ENCODE results near the gene S100A12.

The S100A12 gene

GRCh38 chr1:153397051-153397923 is 21.9 kb upstream of the S100A12 start:
- DNase-seq (ENCODE audit: low read depth in 2 of 2), result no peak

- no peak for DNase-seq (ENCODE audit: low read depth in 2 of 2)
Measured at GRCh38 chr1:153396461-153396860, 21.0 kb upstream of the S100A12 start.

GRCh38 chr1:153395776-153396175 is 20.4 kb upstream of the S100A12 start:
- no peak for DNase-seq (ENCODE audit: low read depth in 2 of 2)

GRCh38 chr1:153395136-153395685 is 19.8 kb upstream of the S100A12 start:
- no peak for DNase-seq (ENCODE audit: low read depth in 2 of 2)

GRCh38 chr1:153394391-153394790 is 19.0 kb upstream of the S100A12 start:
- no peak for DNase-seq (ENCODE audit: low read depth in 2 of 2)

GRCh38 chr1:153393926-153394325 is 18.5 kb upstream of the S100A12 start:
- no peak for DNase-seq (ENCODE audit: low read depth in 2 of 2)

GRCh38 chr1:153392822-153393221 is 17.4 kb upstream of the S100A12 start:
- DNase-seq (ENCODE audit: low read depth in 2 of 2), result no peak

GRCh38 chr1:153392258-153392657 is 16.8 kb upstream of the S100A12 start:
- DNase-seq (ENCODE audit: low read depth in 2 of 2), result no peak

- DNase-seq (ENCODE audit: low read depth in 2 of 2), result no peak
Measured at GRCh38 chr1:153390938-153391710, 15.7 kb upstream of the S100A12 start, which contains the start of gene S100A8. Gene S100A8 (minus strand): TSS chr1:153391073. CDS start chr1:153390535, 538 bp downstream.

- DNase-seq (ENCODE audit: low read depth in 2 of 2), result no peak
Measured at GRCh38 chr1:153389973-153390879, 14.8 kb upstream of the S100A12 start.

- no peak for DNase-seq (ENCODE audit: low read depth in 2 of 2)
Measured at GRCh38 chr1:153389401-153389800, 14.0 kb upstream of the S100A12 start.

- no peak for DNase-seq (ENCODE audit: low read depth in 2 of 2)
Measured at GRCh38 chr1:153387785-153388184, 12.4 kb upstream of the S100A12 start.

GRCh38 chr1:153387001-153387400 is 11.6 kb upstream of the S100A12 start:
- no peak for DNase-seq (ENCODE audit: low read depth in 2 of 2)

GRCh38 chr1:153386500-153386901 is 11.1 kb upstream of the S100A12 start:
- no peak for DNase-seq (ENCODE audit: low read depth in 2 of 2)

- no peak for DNase-seq (ENCODE audit: low read depth in 2 of 2)
Measured at GRCh38 chr1:153384958-153385580, 9.6 kb upstream of the S100A12 start.

GRCh38 chr1:153380711-153381110 is 5.3 kb upstream of the S100A12 start:
- DNase-seq (ENCODE audit: low read depth in 2 of 2), result no peak

GRCh38 chr1:153379591-153379990 is 4.2 kb upstream of the S100A12 start:
- no peak for DNase-seq (ENCODE audit: low read depth in 2 of 2)

GRCh38 chr1:153374071-153374470 is 1.4 kb downstream of the S100A12 start:
- DNase-seq (ENCODE audit: low read depth in 2 of 2), result no peak

GRCh38 chr1:153372571-153372970 is 2.9 kb downstream of the S100A12 start:
- no peak for DNase-seq (ENCODE audit: low read depth in 2 of 2)

GRCh38 chr1:153371231-153371630 is 4.2 kb downstream of the S100A12 start:
- no peak for DNase-seq (ENCODE audit: low read depth in 2 of 2)

- no peak for DNase-seq (ENCODE audit: low read depth in 2 of 2)
Measured at GRCh38 chr1:153370146-153370545, 5.3 kb downstream of the S100A12 start.

Data from stimulated activated CD4-positive, alpha-beta T cell treated with anti-CD3 and anti-CD28 coated beads, Interleukin-15, amount 100 ng/mL, for 48 hours (primary cell).